IMR-90 (cell line): ENCODE results near the gene RHOBTB1. TPM values are rescaled to one million over a fixed set of nuclear protein-coding genes. Genes with fewer than 3 reads are reported as not detected.

Source experiments
- BHLHE40 ChIP-seq: fragments of 150-350 bp; IDR thresholded peaks from 2 replicates; pipeline ENCODE4 v1.6.1; 2016; ENCODE audit warnings: mild to moderate bottlenecking, low read depth, low read length
- CHD1 ChIP-seq: IDR thresholded peaks from 2 replicates; pipeline ENCODE4 v1.6.1; 2012; ENCODE audit warnings: low read depth, low read length, improper control_type of control experiment
- ELK1 ChIP-seq: fragments of 150-350 bp; IDR thresholded peaks from 2 replicates; pipeline ENCODE4 v1.6.1; 2016; ENCODE audit warnings: low read depth, mild to moderate bottlenecking, low read length, moderate library complexity, borderline replicate concordance
- FOS ChIP-seq: fragments of 150-350 bp; IDR thresholded peaks from 2 replicates; pipeline ENCODE4 v1.6.1; 2016; ENCODE audit warnings: low read depth, low read length
- MAFK ChIP-seq: IDR thresholded peaks from 2 replicates; pipeline ENCODE4 v1.6.1; 2012; ENCODE audit warnings: low read depth, low read length, improper control_type of control experiment
- MXI1 ChIP-seq: IDR thresholded peaks from 2 replicates; pipeline ENCODE4 v1.6.1; 2012; ENCODE audit warnings: low read depth, mild to moderate bottlenecking, low read length, moderate library complexity, borderline replicate concordance
- NFE2L2 ChIP-seq: fragments of 150-350 bp; IDR thresholded peaks from 2 replicates; pipeline ENCODE4 v1.6.1; 2016; ENCODE audit warnings: low read depth, mild to moderate bottlenecking, low read length
- POLR2A ChIP-seq: IDR thresholded peaks from 2 replicates; pipeline ENCODE4 v1.6.1; 2012; ENCODE audit warnings: mild to moderate bottlenecking, low read depth, low read length
- SMC3 ChIP-seq: fragments of 150-350 bp; IDR thresholded peaks from 2 replicates; pipeline ENCODE4 v1.6.1; 2016; ENCODE audit warnings: low read depth, mild to moderate bottlenecking, antibody characterized with exemption, low read length, moderate library complexity
- polyA plus RNA-seq, 3 experiments: library from polyadenylated mRNA; depleted of rRNA; stranded (reverse); fragments of >200 nt; gene quantifications; 2 replicates each; pipeline ENCODE4 v1.2.3, GENCODE V29; 2012; ENCODE audit warnings: low replicate concordance in 1 of 3
- total RNA-seq: library from RNA; depleted of rRNA; stranded (reverse); fragments of >200 nt; gene quantifications from 2 replicates; pipeline ENCODE4 v1.2.3, GENCODE V29; 2012

RHOBTB1 gene
- total and polyA plus RNA-seq, 2 of the 4 experiments (the other 2 are of a cell fraction) = 8.9 to 15.2 TPM

- no peak for TF ChIP-seq ELK1
- peak; percentile 18; the same call in 1 of the 2 replicates for TF ChIP-seq NFE2L2
- TF ChIP-seq SMC3 = no peak
- no peak for TF ChIP-seq FOS
- TF ChIP-seq MAFK = peak; percentile 27; the same call in 1 of the 2 replicates
- peak; percentile 90 for TF ChIP-seq POLR2A
- TF ChIP-seq CHD1 = no peak
- TF ChIP-seq BHLHE40 = peak; percentile 99
- peak; percentile 80; the same call in 1 of the 2 replicates for TF ChIP-seq MXI1
Measured at GRCh38 chr10:60944058-60944909, at the start of gene RHOBTB1 (continued).
